Liver (tissue), 3 donors: ENCODE data around the gene VAV3.

ENCODE experiments used
- ATF3 ChIP-seq: IDR thresholded peaks from 2 replicates; pipeline ENCODE4 v1.6.1; 2016; ENCODE audit warnings: antibody characterized with exemption
- CTCF ChIP-seq: fragments of 150-350 bp; IDR thresholded peaks from 2 replicates; pipeline ENCODE4 v1.5.1; 2017; ENCODE audit warnings: improper control_type of control experiment, low read depth, low read length; ENCODE audit not compliant: missing input control
- EGR1 ChIP-seq, 2 donors: IDR thresholded peaks; 2 replicates each; pipeline ENCODE4 v1.6.1; 2016 to 2018; ENCODE audit warnings: antibody characterized with exemption in 2 of 2, low read depth in 2 of 2
- FOXA1 ChIP-seq: IDR thresholded peaks from 2 replicates; pipeline ENCODE4 v1.6.1; 2016; ENCODE audit warnings: antibody characterized with exemption
- GABPA ChIP-seq, 2 donors: IDR thresholded peaks in 1 of 2; conservative IDR thresholded peaks in 1 of 2; 2 replicates each; pipeline ENCODE4 v1.6.1; 2016; ENCODE audit warnings: antibody characterized with exemption in 2 of 2, mild to moderate bottlenecking in 1 of 2, moderate library complexity in 1 of 2
- JUND ChIP-seq, 2 donors: IDR thresholded peaks; 2 replicates each; pipeline ENCODE4 v1.6.1; 2016; ENCODE audit warnings: antibody characterized with exemption in 2 of 2
- MAX ChIP-seq: IDR thresholded peaks from 2 replicates; pipeline ENCODE4 v1.6.1; 2016; ENCODE audit warnings: antibody characterized with exemption
- RAD21 ChIP-seq, 2 donors: IDR thresholded peaks; 2 replicates each; pipeline ENCODE4 v1.6.1; 2016; ENCODE audit warnings: antibody characterized with exemption in 2 of 2, mild to moderate bottlenecking in 2 of 2
- REST ChIP-seq: IDR thresholded peaks from 2 replicates; pipeline ENCODE4 v1.6.1; 2016; ENCODE audit warnings: antibody characterized with exemption, mild to moderate bottlenecking
- RXRA ChIP-seq, 2 donors: IDR thresholded peaks; 2 replicates each; pipeline ENCODE4 v1.6.1; 2017 to 2018; ENCODE audit warnings: antibody characterized with exemption in 2 of 2, mild to moderate bottlenecking in 1 of 2
- SP1 ChIP-seq: IDR thresholded peaks from 2 replicates; pipeline ENCODE4 v1.6.1; 2018; ENCODE audit warnings: antibody characterized with exemption, mild to moderate bottlenecking
- TAF1 ChIP-seq: conservative IDR thresholded peaks from 2 replicates; pipeline ENCODE4 v1.6.1; 2016; ENCODE audit warnings: antibody characterized with exemption, mild to moderate bottlenecking
- YY1 ChIP-seq: IDR thresholded peaks from 2 replicates; pipeline ENCODE4 v1.6.1; 2016; ENCODE audit warnings: antibody characterized with exemption, mild to moderate bottlenecking
- ZBTB33 ChIP-seq: IDR thresholded peaks from 2 replicates; pipeline ENCODE4 v1.6.1; 2016; ENCODE audit warnings: antibody characterized with exemption
- donor health status: healthy.
- donor health status: healthy.

- TF ChIP-seq SP1 (no peak), ZBTB33 (no peak), CTCF (no peak), GABPA (IDR thresholded peaks at IDR 0.05 in 1 of 2, conservative IDR thresholded peaks at IDR 0.05 in 1 of 2) (no peak), RXRA (IDR thresholded peaks at IDR 0.05) (no peak), RAD21 (IDR thresholded peaks at IDR 0.05) (no peak), YY1 (no peak), ATF3 (no peak), MAX (no peak), TAF1 (no peak), REST (no peak), FOXA1 (no peak), JUND (IDR thresholded peaks at IDR 0.05) (no peak), EGR1 (IDR thresholded peaks at IDR 0.05; ENCODE audit: low read depth in 2 of 2) (no peak)
Measured at GRCh38 chr1:107919953-107920352, 45.0 kb downstream of the VAV3 start.
